Adrenal gland (tissue), 5 donors: Measurements from ENCODE around the gene GALNT6.

Experiments
- CTCF ChIP-seq, 6 experiments: fragments of 450-650 bp in 4 of 6; fragments of 200-600 bp in 2 of 6; sonication (generic) in 1 of 6; IDR thresholded peaks; 1 replicate in 5 of 6; 2 replicates in 1 of 6; pipeline versions ENCODE4 v1.5.1 to v1.8.0; 2016 to 2021; ENCODE audit warnings: antibody characterized with exemption in 6 of 6, mild to moderate bottlenecking in 2 of 6, moderate library complexity in 1 of 6
- POLR2A ChIP-seq, 2 donors: fragments of 450-650 bp; IDR thresholded peaks; one replicate each; pipeline ENCODE4 v1.6.1; 2017; ENCODE audit warnings: antibody characterized with exemption in 2 of 2, mild to moderate bottlenecking in 2 of 2, moderate library complexity in 1 of 2
- donor health status: DM: no; HTN: no; CAD: no.

GRCh38 chr12:51424094-51424661 lies 33.0 kb upstream of the GALNT6 start:
- no peak for TF ChIP-seq CTCF (IDR thresholded peaks at IDR 0.05)
- no peak for TF ChIP-seq POLR2A (IDR thresholded peaks at IDR 0.05)
